Mucosa of rectum (tissue), 2 donors: ENCODE measurements around the gene CXXC5.

ENCODE experiments used
- H3K27ac ChIP-seq, 2 donors: one replicate each; pipeline ENCODE4 v1.7.0; 2013; ENCODE audit warnings: inconsistent platforms in 2 of 2, low read depth in 2 of 2, low read length in 2 of 2
- H3K27me3 ChIP-seq, 2 donors: one replicate each; pipeline ENCODE4 v1.7.0; 2013; ENCODE audit warnings: low read length in 2 of 2; ENCODE audit not compliant: control insufficient read depth in 2 of 2, insufficient read depth in 2 of 2
- H3K36me3 ChIP-seq, 2 donors: one replicate each; pipeline ENCODE4 v1.7.0; 2013; ENCODE audit warnings: low read length in 2 of 2; ENCODE audit not compliant: control insufficient read depth in 2 of 2, insufficient read depth in 2 of 2
- H3K4me1 ChIP-seq, 2 donors: one replicate each; pipeline ENCODE4 v1.7.0; 2013; ENCODE audit warnings: low read length in 2 of 2, mild to moderate bottlenecking in 1 of 2; ENCODE audit not compliant: control insufficient read depth in 2 of 2, insufficient read depth in 2 of 2
- H3K4me3 ChIP-seq, 2 donors: one replicate each; pipeline ENCODE4 v1.7.0; 2013; ENCODE audit warnings: low read length in 2 of 2
- H3K9ac ChIP-seq, 2 donors: one replicate each; pipeline ENCODE4 v1.7.0; 2013; ENCODE audit warnings: low read length in 2 of 2, low read depth in 1 of 2, mild to moderate bottlenecking in 1 of 2
- H3K9me3 ChIP-seq, 2 donors: one replicate each; pipeline ENCODE4 v1.7.0; 2013; ENCODE audit warnings: low read length in 2 of 2; ENCODE audit not compliant: control insufficient read depth in 2 of 2
- donor health status: healthy.
- donor health status: Normal muscosa, but diverticular disease.

Gene CXXC5

DNA sequence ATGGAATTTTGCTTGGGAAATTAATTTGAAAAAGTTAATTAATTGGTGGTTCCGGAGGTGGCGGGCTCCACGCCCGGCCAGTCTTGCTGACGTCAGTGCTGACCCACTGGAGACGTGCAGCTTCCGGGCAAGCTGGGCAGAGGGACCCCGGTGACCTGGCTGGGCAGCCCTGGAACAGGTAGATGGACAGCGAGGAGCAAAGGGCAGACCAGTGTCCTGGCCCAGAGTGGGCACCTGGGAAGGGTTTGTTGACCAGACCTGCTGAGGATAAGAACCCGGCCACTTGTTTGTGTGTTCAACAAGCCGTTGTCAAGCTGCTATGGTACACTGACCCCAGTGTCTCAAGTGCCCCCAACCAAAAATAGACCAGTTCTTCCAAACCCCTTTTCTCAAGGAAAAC, 17.5 kb downstream of the CXXC5 start:
- H3K36me3 ChIP-seq: peaks cover 0 to 2% of the 10 kb centered on the region in 2 donors
- no peak overlapping the region for H3K9ac ChIP-seq
- peaks cover 26 to 45% of the 10 kb centered on the region in 2 donors for H3K4me1 ChIP-seq
- H3K27me3 ChIP-seq: no peaks in the 10 kb centered on the region
- H3K27ac ChIP-seq: no peak overlapping the region
- no peak overlapping the region for H3K4me3 ChIP-seq
- no peaks in the 10 kb centered on the region for H3K9me3 ChIP-seq

DNA sequence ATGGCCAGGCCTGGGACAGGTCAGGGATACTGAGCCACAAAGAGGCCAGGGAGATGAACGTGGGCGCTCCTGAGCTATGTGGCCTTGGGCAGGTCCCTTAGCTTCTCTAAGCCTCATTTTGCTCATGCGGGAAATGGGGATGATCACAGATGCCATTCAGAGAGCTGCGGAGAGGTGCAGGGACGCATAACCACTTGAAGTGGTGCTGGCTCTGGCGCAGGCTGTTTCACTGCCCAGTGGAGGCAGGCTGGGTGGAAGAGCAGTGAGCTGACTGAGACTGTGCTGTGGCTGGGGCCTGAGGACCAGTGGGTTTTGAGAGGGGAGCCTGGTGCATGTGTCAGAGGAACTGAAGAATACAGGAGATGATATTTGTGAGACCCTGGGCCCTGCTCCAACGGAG, 18.4 kb downstream of the CXXC5 start:
- H3K4me1 ChIP-seq: peaks cover 29 to 48% of the 10 kb centered on the region in 2 donors
- no peaks in the 10 kb centered on the region for H3K9me3 ChIP-seq
- H3K27ac ChIP-seq: peak overlapping the region in 1 of 2 donors; percentile 9
- no peak overlapping the region for H3K9ac ChIP-seq
- H3K27me3 ChIP-seq: no peaks in the 10 kb centered on the region
- no peak overlapping the region for H3K4me3 ChIP-seq
- no peaks in the 10 kb centered on the region for H3K36me3 ChIP-seq

DNA sequence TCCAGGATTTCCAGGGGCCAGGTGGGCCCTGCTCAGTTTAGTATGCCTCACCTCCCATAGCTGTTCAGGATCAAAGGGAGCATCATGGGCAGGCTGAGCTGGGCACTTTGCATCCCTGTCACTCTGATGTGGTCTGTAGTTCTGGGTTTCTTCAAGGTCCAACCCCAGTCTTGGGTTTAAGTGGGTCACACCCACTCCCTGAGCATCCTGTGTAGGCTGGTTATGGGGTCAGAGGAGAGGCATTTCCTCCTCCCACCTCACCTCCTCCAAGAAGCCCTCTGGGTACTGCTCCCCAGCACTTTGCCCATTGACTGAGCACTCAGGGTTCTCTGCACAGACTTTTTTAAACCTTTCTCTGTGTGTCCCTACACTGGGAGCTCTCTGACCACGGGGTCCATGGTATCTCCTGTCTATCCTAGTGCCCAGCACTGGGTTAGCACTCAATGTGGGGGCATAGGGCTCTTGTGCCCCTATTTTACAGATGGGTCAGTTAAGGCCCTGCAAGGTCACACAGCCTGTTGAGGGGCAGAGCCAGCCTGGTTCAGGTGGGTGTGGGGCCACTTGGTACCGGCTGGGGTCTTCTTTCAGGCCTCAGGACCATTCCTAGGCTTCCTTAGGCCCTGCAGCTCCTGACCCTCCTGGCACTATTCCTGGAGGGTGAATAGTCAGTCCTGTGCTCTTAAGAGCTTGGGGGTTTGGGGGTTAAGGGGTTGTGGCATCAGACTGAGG, 19.0 kb downstream of the CXXC5 start:
- H3K27ac ChIP-seq: peak overlapping the region; percentile 60 to 79

DNA sequence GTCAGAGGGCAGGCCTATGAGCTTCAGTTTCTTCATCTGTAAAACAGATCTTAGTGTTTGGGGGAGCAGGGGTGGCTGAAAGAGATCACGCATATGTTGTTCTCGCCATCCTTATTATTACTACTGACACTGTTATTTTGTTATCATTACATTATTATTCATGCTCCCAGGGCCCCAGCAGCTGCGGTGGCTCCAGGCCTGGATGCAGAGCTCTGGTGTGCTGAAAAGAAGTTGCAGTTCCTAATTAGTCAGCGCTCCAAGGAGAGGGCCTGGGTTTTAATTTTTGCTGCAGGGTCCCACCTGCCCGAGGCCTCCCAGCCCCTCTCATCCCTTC, 19.5 kb downstream of the CXXC5 start:
- Histone ChIP-seq H3K4me1 (peaks cover 32 to 49% of the 10 kb centered on the region in 2 donors), H3K27me3 (no peaks in the 10 kb centered on the region), H3K9me3 (no peaks in the 10 kb centered on the region), H3K36me3 (no peaks in the 10 kb centered on the region), H3K9ac (peak overlapping the region; percentile 66 to 74), H3K4me3 (peak overlapping the region; percentile 49 to 64), H3K27ac (peak overlapping the region; percentile 60 to 79)

More for the DNA sequence above, 19.0 kb downstream of the CXXC5 start:
- H3K36me3 ChIP-seq: no peaks in the 10 kb centered on the region
- no peaks in the 10 kb centered on the region for H3K9me3 ChIP-seq
- no peak overlapping the region for H3K4me3 ChIP-seq
- H3K4me1 ChIP-seq: peaks cover 32 to 48% of the 10 kb centered on the region in 2 donors
- peak overlapping the region; percentile 4 to 20 for H3K9ac ChIP-seq
- no peaks in the 10 kb centered on the region for H3K27me3 ChIP-seq

DNA sequence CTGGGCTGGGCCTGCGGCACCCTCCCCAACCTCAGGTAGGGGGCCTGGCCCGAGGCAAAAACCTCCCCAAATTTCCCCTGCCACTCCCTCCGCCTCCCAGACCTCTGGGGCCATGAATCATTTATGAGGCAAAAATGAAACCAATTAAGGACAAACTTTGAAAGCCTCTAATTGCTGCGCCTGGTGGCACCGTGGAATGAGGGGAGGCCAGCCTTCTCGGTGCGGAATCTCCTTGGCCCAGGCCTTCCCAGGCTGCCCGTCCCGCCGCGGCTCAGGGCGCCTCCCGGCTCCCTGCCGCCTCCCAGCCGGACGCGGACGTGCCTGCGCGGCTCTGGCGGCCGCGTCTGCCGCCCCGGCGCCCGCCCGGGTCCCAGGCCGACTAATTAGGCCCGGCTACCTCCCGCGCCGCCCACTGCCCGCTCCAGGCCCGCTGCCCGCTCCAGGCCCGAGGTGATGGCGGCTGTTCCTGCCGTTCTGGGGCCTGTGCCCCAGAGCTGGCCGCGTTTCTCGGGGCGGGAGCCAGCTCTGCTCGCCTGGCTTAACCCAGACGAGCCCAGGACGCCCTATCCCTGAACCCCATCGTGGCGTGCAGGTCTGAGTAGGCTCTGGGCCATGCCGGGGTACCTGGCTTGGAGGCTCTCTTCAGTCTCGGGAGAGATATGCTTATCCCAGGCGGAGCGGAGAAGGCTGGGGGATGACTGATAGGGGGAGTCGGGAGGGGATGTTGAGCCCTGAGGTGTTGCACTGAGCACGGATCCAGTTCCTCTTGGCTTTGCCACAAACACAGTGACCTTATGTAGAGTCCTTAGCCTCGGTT, 20.1 kb downstream of the CXXC5 start:
- no peaks in the 10 kb centered on the region for H3K36me3 ChIP-seq
- H3K4me1 ChIP-seq: peaks cover 32 to 52% of the 10 kb centered on the region in 2 donors
- H3K27me3 ChIP-seq: no peaks in the 10 kb centered on the region
- H3K27ac ChIP-seq: peak overlapping the region; percentile 60 to 79
- H3K9ac ChIP-seq: peak overlapping the region; percentile 66 to 74
- no peaks in the 10 kb centered on the region for H3K9me3 ChIP-seq
- H3K4me3 ChIP-seq: peak overlapping the region; percentile 49 to 64

DNA sequence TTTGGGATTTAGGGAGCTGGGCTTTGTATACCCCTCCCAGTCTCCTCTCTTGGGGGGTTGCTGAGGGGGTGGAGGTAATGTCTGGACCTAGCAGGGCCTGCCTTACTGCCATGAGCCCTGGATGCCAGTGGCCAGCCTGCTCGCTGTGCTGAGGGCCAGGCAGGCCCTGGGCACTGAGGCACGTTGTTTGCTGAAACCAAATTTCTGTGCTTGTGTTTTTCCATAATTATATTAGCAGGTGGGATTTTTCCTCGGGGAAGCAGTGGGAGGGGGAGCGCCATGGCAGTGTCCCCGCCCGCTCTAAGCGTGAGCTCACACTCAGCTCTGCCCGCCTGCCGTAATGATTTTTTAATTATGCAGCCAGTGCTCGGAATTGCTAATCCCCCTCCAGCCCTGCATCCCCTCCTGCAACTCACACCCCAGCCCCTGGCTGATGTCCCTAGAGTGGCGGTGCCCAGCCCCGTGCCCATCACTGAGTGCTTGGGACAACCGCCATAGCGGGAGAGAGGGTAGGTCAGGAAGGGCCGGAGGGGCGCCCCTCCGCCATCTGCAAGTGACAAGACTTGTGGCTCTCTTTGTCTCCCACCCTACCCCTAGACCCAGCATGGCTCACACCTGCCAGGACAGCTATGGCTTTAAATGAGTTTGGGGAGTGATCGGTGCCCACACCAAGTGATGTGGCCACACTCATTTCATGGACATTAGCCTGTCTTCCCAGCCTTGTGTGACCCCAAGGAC, 20.9 kb downstream of the CXXC5 start:
- Histone ChIP-seq H3K4me1 (peaks cover 32 to 49% of the 10 kb centered on the region in 2 donors), H3K9me3 (no peaks in the 10 kb centered on the region), H3K27me3 (no peaks in the 10 kb centered on the region), H3K36me3 (no peaks in the 10 kb centered on the region), H3K27ac (peak overlapping the region; percentile 52 to 79), H3K9ac (peak overlapping the region; percentile 66 to 74), H3K4me3 (peak overlapping the region; percentile 2 to 64)

DNA sequence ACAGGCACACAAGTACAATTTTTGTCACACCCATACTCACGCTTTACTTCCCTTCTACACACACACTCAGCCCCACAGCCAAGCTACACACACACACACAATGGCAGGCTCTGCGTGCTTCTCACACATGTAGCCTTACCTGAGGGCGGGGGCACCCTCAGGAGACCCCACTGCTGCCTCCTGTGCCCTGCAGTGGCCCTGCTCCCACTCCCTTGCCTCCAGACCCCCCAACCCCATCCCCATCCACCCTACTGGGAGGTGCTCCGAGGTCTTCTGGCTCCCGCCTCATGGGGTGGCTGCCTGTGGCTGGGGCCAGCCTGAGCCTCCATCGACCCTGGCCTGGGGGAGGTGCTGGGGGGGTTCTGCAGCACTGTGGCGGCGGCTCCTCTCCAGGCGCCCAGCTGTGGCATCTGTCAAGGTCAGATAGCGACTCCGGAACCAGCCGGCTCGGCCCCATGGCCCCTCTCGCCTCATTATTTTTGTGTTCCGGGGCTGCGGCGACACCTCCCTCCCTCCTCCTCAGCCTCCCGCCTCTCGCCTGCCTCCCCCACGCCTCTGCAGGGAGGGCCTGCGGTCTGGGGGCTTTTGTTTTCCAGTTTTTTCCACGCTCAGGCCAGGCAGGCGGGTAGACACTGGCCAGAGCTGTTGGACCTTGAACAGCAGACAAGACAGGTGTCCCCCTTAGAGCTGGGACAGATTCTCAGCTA, 21.7 kb downstream of the CXXC5 start:
- no peaks in the 10 kb centered on the region for H3K27me3 ChIP-seq
- H3K27ac ChIP-seq: peak overlapping the region; percentile 52 to 79
- peak overlapping the region; percentile 2 to 64 for H3K4me3 ChIP-seq
- H3K9me3 ChIP-seq: no peaks in the 10 kb centered on the region
- H3K9ac ChIP-seq: peak overlapping the region; percentile 2 to 38
- no peaks in the 10 kb centered on the region for H3K36me3 ChIP-seq
- peaks cover 30 to 43% of the 10 kb centered on the region in 2 donors for H3K4me1 ChIP-seq

DNA sequence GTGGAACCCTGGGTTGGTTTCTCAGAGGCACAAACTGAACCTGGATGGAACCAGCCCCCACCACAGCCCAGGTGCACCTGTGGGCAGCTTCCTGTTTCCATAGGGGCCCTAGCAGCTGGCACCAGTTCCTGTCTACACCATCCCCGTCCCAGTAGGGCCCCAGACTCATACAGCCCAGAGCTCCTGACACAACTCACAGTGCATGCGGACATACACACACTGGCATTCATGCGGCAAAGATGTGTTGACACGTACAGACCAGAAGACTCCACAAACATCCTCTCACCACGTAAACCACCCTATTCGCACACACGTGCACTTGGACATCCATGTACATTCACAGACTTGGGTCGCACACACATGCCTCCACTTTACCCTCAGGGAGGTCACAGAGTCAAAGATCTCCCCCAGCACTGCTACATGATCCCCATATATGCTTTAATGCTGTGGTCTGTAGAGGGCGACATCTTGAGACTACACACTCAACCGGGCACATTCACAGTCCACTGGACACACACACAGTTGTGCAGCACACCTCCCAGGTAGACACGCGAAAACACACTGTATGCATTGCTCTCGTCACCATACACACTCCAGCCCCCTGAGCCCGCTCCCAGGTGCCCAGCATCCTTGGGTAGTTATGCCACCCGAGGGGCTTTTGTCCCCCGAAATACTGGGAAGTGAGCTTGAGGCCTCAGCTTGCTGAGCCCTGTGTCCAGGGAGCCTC, 22.4 kb downstream of the CXXC5 start:
- Histone ChIP-seq H3K27me3 (no peaks in the 10 kb centered on the region), H3K4me1 (peaks cover 30 to 43% of the 10 kb centered on the region in 2 donors), H3K9ac (peak overlapping the region in 1 of 2 donors; percentile 28), H3K4me3 (peak overlapping the region in 1 of 2 donors; percentile 38), H3K36me3 (no peaks in the 10 kb centered on the region), H3K9me3 (no peaks in the 10 kb centered on the region), H3K27ac (peak overlapping the region; percentile 38 to 79)
